ENCODE data around the gene SLC2A4. TPM values are rescaled to one million over a fixed set of nuclear protein-coding genes. Genes with fewer than 3 reads are reported as not detected.

SLC2A4 gene
- total and polyA plus RNA-seq, 2 experiments from 2014 or later, result 6.3 to 13.6 TPM

- no peak for TF ChIP-seq REST (IDR thresholded peaks at IDR 0.05; ENCODE audit: unreplicated experiment)
- TF ChIP-seq CREB1 (CRISPR knock-in tag; IDR thresholded peaks at IDR 0.05; ENCODE audit: low read depth), result no peak
- TF ChIP-seq ZNF331 (CRISPR knock-in tag; IDR thresholded peaks at IDR 0.05; ENCODE audit: low read depth), result no peak
- TF ChIP-seq STAT1 (IDR thresholded peaks at IDR 0.05; ENCODE audit: unreplicated experiment), result no peak
- no peak for TF ChIP-seq ETS1 (IDR thresholded peaks at IDR 0.05)
- TF ChIP-seq EZH2 (IDR thresholded peaks at IDR 0.05; ENCODE audit: low read depth, unreplicated experiment), result no peak
- TF ChIP-seq ZNF114 (CRISPR knock-in tag; IDR thresholded peaks at IDR 0.05), result no peak
- no peak for TF ChIP-seq POLR2AphosphoS5 (IDR thresholded peaks at IDR 0.05; ENCODE audit: low read depth)
- no peak for TF ChIP-seq CTCF (conservative IDR thresholded peaks at IDR 0.05; ENCODE audit: low read depth in 2 of 2)
- no peak for TF ChIP-seq JUNB (IDR thresholded peaks at IDR 0.05; ENCODE audit: unreplicated experiment)
- TF ChIP-seq NANOG (IDR thresholded peaks at IDR 0.05; ENCODE audit: borderline replicate concordance), result no peak
Measured at GRCh38 chr17:7281953-7282751, 634 bp downstream of the SLC2A4 start (continued).

- H3K4me2 ChIP-seq, result peak overlapping the region; percentile 86
- Mint-ChIP-seq H3K9me3 (no peaks in the 10 kb centered on the region; the same call in 2 of the 3 replicates), H3K27ac (no peak overlapping the region), H3K27me3 (ENCODE audit: insufficient read depth, low read depth, poor library complexity) (peaks cover 21% of the 10 kb centered on the region), H3K4me1 (peaks cover 24% of the 10 kb centered on the region), H3K36me3 (ENCODE audit: low read depth) (peaks cover 8% of the 10 kb centered on the region), H3K4me3 (peak overlapping the region; percentile 59)
- peaks cover 3% of the 10 kb centered on the region; the same call in 1 of the 2 replicates for H4K20me1 ChIP-seq (replicated peaks; ENCODE audit: insufficient read depth)
- H3K4me1 ChIP-seq (ENCODE audit: insufficient read depth), result peaks cover 13% of the 10 kb centered on the region; the same call in 1 of the 2 replicates
- no peak overlapping the region for H2AFZ ChIP-seq
- ATAC-seq, result no peak
- no peak overlapping the region for H3K27ac ChIP-seq (ENCODE audit: low read depth)
- no peak for DNase-seq (ENCODE audit: low spot score)
- peaks cover 15% of the 10 kb centered on the region; the same call in 1 of the 2 replicates for H3F3A ChIP-seq (replicated peaks; ENCODE audit: low read depth)
- H3K27me3 ChIP-seq (ENCODE audit: insufficient read depth), result peaks cover 10% of the 10 kb centered on the region
- H3K4me3 ChIP-seq, result peak overlapping the region; percentile 89
- peaks cover 5% of the 10 kb centered on the region; the same call in 1 of the 2 replicates for H3K36me3 ChIP-seq (ENCODE audit: insufficient read depth)
- H3K79me2 ChIP-seq (replicated peaks; ENCODE audit: insufficient read depth), result no peaks in the 10 kb centered on the region
- no peaks in the 10 kb centered on the region for H3K9me2 ChIP-seq (ENCODE audit: insufficient read depth)
- TF ChIP-seq ZNF331 (CRISPR knock-in tag; IDR thresholded peaks at IDR 0.05; ENCODE audit: low read depth), result no peak
- TF ChIP-seq EZH2 (IDR thresholded peaks at IDR 0.05; ENCODE audit: low read depth, unreplicated experiment), result no peak
- TF ChIP-seq STAT1 (IDR thresholded peaks at IDR 0.05; ENCODE audit: unreplicated experiment), result no peak
- TF ChIP-seq POLR2AphosphoS5 (IDR thresholded peaks at IDR 0.05; ENCODE audit: low read depth), result no peak
- TF ChIP-seq JUNB (IDR thresholded peaks at IDR 0.05; ENCODE audit: unreplicated experiment), result no peak
- TF ChIP-seq CTCF (conservative IDR thresholded peaks at IDR 0.05; ENCODE audit: low read depth in 2 of 2), result no peak
Measured at GRCh38 chr17:7282752-7283321, 1.3 kb downstream of the SLC2A4 start.

All from GM23338 (cell line).